ENCODE measurements around the gene ZFR2.
A peak's percentile ranks its signal among the peaks of the same experiment; 100 is the strongest.
"Not testable (repeated sequence)": the region's sequence is repeated elsewhere in the genome, so short reads cannot be mapped to it uniquely, and the experiment has no call there.

Gene ZFR2

GRCh38 chr19:3762501-3763459 lies 106.1 kb downstream of the ZFR2 start, which contains the start of gene MRPL54:
MRPL54 (plus strand) TSS chr19:3762682; CDS start chr19:3762701, 19 bp downstream.
- H3K4me3 ChIP-seq (ENCODE audit: low read depth, low read length): peak within 1 kb of the TSS; percentile 87
- peak; percentile 98 for DNase-seq (ENCODE audit: low read depth)
- no peak for TF ChIP-seq CTCF (IDR thresholded peaks at IDR 0.05; ENCODE audit: low read depth, low read length, missing control alignments)

- H3K4me3 ChIP-seq (ENCODE audit: low read depth, low read length): peak overlapping the region; percentile 87; the same call in 1 of the 2 replicates
These were observed 106.7 kb downstream of the ZFR2 start for GRCh38 chr19:3762130-3762473.

GRCh38 chr19:3761382-3762129 lies 107.3 kb downstream of the ZFR2 start, which contains the start of gene APBA3:
APBA3 (minus strand) TSS chr19:3761692; CDS start chr19:3760264, 1,428 bp downstream.
- peak; percentile 69 for DNase-seq (ENCODE audit: low read depth)
- TF ChIP-seq CTCF (IDR thresholded peaks at IDR 0.05; ENCODE audit: low read depth, low read length, missing control alignments): peak; percentile 72
- peak within 1 kb of the TSS; percentile 87 for H3K4me3 ChIP-seq (ENCODE audit: low read depth, low read length)

More at GRCh38 chr19:3762130-3762473, 106.7 kb downstream of the ZFR2 start:
- DNase-seq (ENCODE audit: low read depth): no peak
- no peak for TF ChIP-seq CTCF (IDR thresholded peaks at IDR 0.05; ENCODE audit: low read depth, low read length, missing control alignments)

- H3K4me3 ChIP-seq (ENCODE audit: low read depth, low read length): peak overlapping the region; percentile 84
- no peak for TF ChIP-seq CTCF (IDR thresholded peaks at IDR 0.05; ENCODE audit: low read depth, low read length, missing control alignments)
- DNase-seq (ENCODE audit: low read depth): no peak
These were observed 107.9 kb downstream of the ZFR2 start for GRCh38 chr19:3760871-3761361.

- TF ChIP-seq CTCF (IDR thresholded peaks at IDR 0.05; ENCODE audit: low read depth, low read length, missing control alignments): no peak
- H3K4me3 ChIP-seq (ENCODE audit: low read depth, low read length): no peak overlapping the region
- DNase-seq (ENCODE audit: low read depth): no peak
These were observed 109.2 kb downstream of the ZFR2 start for GRCh38 chr19:3759482-3760254.

GRCh38 chr19:3758297-3758696 lies 110.5 kb downstream of the ZFR2 start:
- not testable (repeated sequence) for DNase-seq (ENCODE audit: low read depth); H3K4me3 ChIP-seq (ENCODE audit: low read depth, low read length)

GRCh38 chr19:3757705-3758104 lies 111.1 kb downstream of the ZFR2 start:
- H3K4me3 ChIP-seq (ENCODE audit: low read depth, low read length); DNase-seq (ENCODE audit: low read depth): not testable (repeated sequence)

All from GM12864 (cell line).